K562 (cell line): ENCODE results near the gene OSTF1. TPM values are rescaled to one million over a fixed set of nuclear protein-coding genes. Genes with fewer than 3 reads are reported as not detected.

Experiments
- ATAC-seq: fragments of 200-7000 bp; cut with Tn5 transposase; 3 replicates; pipeline ENCODE4 v1.9.1; 2020; ENCODE audit warnings: moderate library complexity
- BruUV-seq: library from RNA; stranded (reverse); fragments of 400-500 nt; replicated peaks from 2 replicates; lab custom pipeline; 2021; lab: Mats Ljungman, UMichigan
- CTCF ChIA-PET: fragments of 300-600 bp; formaldehyde crosslinking; extraction: SDS; loops from one replicate; lab custom pipeline; 2021; ENCODE audit warnings: low intra/inter-chr PET ratio; lab: Yijun Ruan, JAX
- POLR2A ChIA-PET: fragments of 300-600, 350-650 bp; sonication (Branson Sonifier 250); formaldehyde crosslinking; extraction: SDS; loops from one replicate; lab custom pipeline; 2021; ENCODE audit warnings: antibody characterized with exemption, inconsistent platforms; lab: Yijun Ruan, JAX
- DNase-seq, 4 experiments: peaks; one replicate each; pipeline versions ENCODE4 v3.0.0 to v3.0.0-alpha.2; 2011 to 2018; ENCODE audit warnings: low spot score in 3 of 4, mixed read lengths in 3 of 4; ENCODE audit errors: extremely low read depth in 1 of 4
- FAIRE-seq: peaks from 2 replicates; lab custom pipeline; 2011; peaks lifted over from hg19 to GRCh38; lab: Jason Lieb, UNC
- H2AFZ ChIP-seq: 2 replicates; pipeline ENCODE4 v1.6.0; 2011; ENCODE audit warnings: low read depth, low read length, control low read depth, inconsistent platforms
- H3K27ac ChIP-seq: fragments of 200-600 bp; 3 replicates; pipeline ENCODE4 v1.8.0; 2011; ENCODE audit warnings: low read depth, mild to moderate bottlenecking, control low read depth, inconsistent platforms, low read length, moderate library complexity, mixed read lengths; ENCODE audit errors: extremely low read depth
- H3K27me3 ChIP-seq, 2 experiments: fragments of 300-600 bp in 1 of 2; 2 replicates in 1 of 2; 3 replicates in 1 of 2; pipeline versions ENCODE4 v1.6.0 to v1.8.0; 2011; ENCODE audit warnings: inconsistent platforms in 2 of 2, low read length in 2 of 2, mild to moderate bottlenecking in 1 of 2, mixed read lengths in 1 of 2, moderate library complexity in 1 of 2; ENCODE audit not compliant: control insufficient read depth in 2 of 2, insufficient read depth in 2 of 2
- H3K36me3 ChIP-seq: fragments of 300-600 bp; 3 replicates; pipeline ENCODE4 v1.8.0; 2011; ENCODE audit warnings: mild to moderate bottlenecking, low read length, inconsistent platforms; ENCODE audit not compliant: control insufficient read depth, insufficient read depth
- H3K4me1 ChIP-seq, 2 experiments: fragments of 200-600 bp in 1 of 2; replicated peaks in 1 of 2; 2 replicates in 1 of 2; 3 replicates in 1 of 2; pipeline versions ENCODE4 v1.5.1 to v1.8.0; 2011; ENCODE audit warnings: inconsistent platforms in 2 of 2, low read length in 2 of 2, mild to moderate bottlenecking in 1 of 2, mixed read lengths in 1 of 2, moderate library complexity in 1 of 2; ENCODE audit not compliant: control insufficient read depth in 2 of 2, insufficient read depth in 2 of 2
- H3K4me2 ChIP-seq: 2 replicates; pipeline ENCODE4 v1.6.1; 2011; ENCODE audit warnings: low read length, control low read depth, inconsistent platforms, mixed read lengths; ENCODE audit not compliant: insufficient read depth
- H3K4me3 ChIP-seq: fragments of 200-600 bp; sonication (generic), shearing (Covaris generic); 2 replicates; pipeline ENCODE4 v1.5.1; 2016; ENCODE audit warnings: control low read depth, inconsistent platforms
- H3K79me2 ChIP-seq: fragments of 200-600 bp; 3 replicates; pipeline ENCODE4 v1.8.0; 2011; ENCODE audit warnings: low read length, inconsistent platforms; ENCODE audit not compliant: control insufficient read depth, insufficient read depth
- H3K9ac ChIP-seq, 2 experiments: 2 replicates each; pipeline versions ENCODE4 v1.6.0 to v1.6.1; 2011; ENCODE audit warnings: low read depth in 2 of 2, low read length in 2 of 2, control low read depth in 1 of 2, inconsistent platforms in 1 of 2, mild to moderate bottlenecking in 1 of 2, mixed read lengths in 1 of 2; ENCODE audit not compliant: insufficient read depth in 1 of 2
- H3K9me1 ChIP-seq: one replicate; pipeline ENCODE4 v1.6.0; 2011; ENCODE audit warnings: inconsistent platforms, mild to moderate bottlenecking, low read length, moderate library complexity; ENCODE audit not compliant: control insufficient read depth, insufficient read depth
- H3K9me3 ChIP-seq: replicated peaks from 2 replicates; pipeline ENCODE4 v1.5.1; 2011; ENCODE audit warnings: low read depth, low read length, inconsistent platforms; ENCODE audit not compliant: control insufficient read depth, insufficient read depth
- H4K20me1 ChIP-seq: replicated peaks from 2 replicates; pipeline ENCODE4 v1.6.1; 2011; ENCODE audit warnings: low read length, inconsistent platforms, mixed read lengths; ENCODE audit not compliant: control insufficient read depth, insufficient read depth
- CBX5 ChIP-seq: IDR thresholded peaks from 2 replicates; pipeline ENCODE4 v1.6.1; 2014; ENCODE audit warnings: low read depth, borderline replicate concordance
- DIDO1 ChIP-seq: fragments of 450-650 bp; IDR thresholded peaks from 2 replicates; pipeline ENCODE4 v1.6.1; 2016; ENCODE audit warnings: low read depth, missing biosample characterization, missing genetic modification characterization
- E2F6 ChIP-seq, 2 experiments: IDR thresholded peaks; 2 replicates each; pipeline ENCODE4 v1.6.1; 2011; ENCODE audit warnings: borderline replicate concordance in 1 of 2, control low read depth in 1 of 2, low read depth in 1 of 2, low read length in 1 of 2, mild to moderate bottlenecking in 1 of 2, mixed read lengths in 1 of 2, moderate library complexity in 1 of 2; ENCODE audit not compliant: insufficient read depth in 1 of 2, insufficient read length in 1 of 2, poor library complexity in 1 of 2, severe bottlenecking in 1 of 2; ENCODE audit errors: extremely low read depth in 1 of 2
- NBN ChIP-seq: fragments of 450-650 bp; IDR thresholded peaks from 2 replicates; pipeline ENCODE4 v1.6.1; 2016; ENCODE audit warnings: low read depth, mild to moderate bottlenecking
- NFE2 ChIP-seq: IDR thresholded peaks from 2 replicates; pipeline ENCODE4 v1.6.1; 2014; ENCODE audit warnings: antibody characterized with exemption, low read depth
- POLR2A ChIP-seq: fragments of 450-650 bp; conservative IDR thresholded peaks from 2 replicates; pipeline ENCODE4 v1.6.1; 2016
- RB1 ChIP-seq: fragments of 450-650 bp; IDR thresholded peaks from 2 replicates; pipeline ENCODE4 v1.6.1; 2017; ENCODE audit warnings: low read depth, mild to moderate bottlenecking
- RBM25 ChIP-seq: fragments of 200-400 bp; formaldehyde crosslinking; IDR thresholded peaks from 2 replicates; pipeline ENCODE4 v1.6.1; 2018; ENCODE audit warnings: low read length, low read depth, moderate library complexity; ENCODE audit not compliant: severe bottlenecking
- SRF ChIP-seq, 2 experiments: fragments of 250-450, 450-650 bp in 1 of 2; sonication (Bioruptor Pico) in 1 of 2; sonication (generic) in 1 of 2; formaldehyde crosslinking; IDR thresholded peaks; 2 replicates each; pipeline versions ENCODE4 v1.5.0 to v1.5.1; 2020 to 2022; ENCODE audit warnings: mild to moderate bottlenecking in 1 of 2, missing genetic modification reagents in 1 of 2
- ZFP36 ChIP-seq: fragments of 150-350 bp; IDR thresholded peaks from 2 replicates; pipeline ENCODE4 v1.6.1; 2018; ENCODE audit warnings: low read length, low read depth; ENCODE audit not compliant: partially characterized antibody
- ZNF121 ChIP-seq: sonication (generic); formaldehyde crosslinking; conservative IDR thresholded peaks from 2 replicates; pipeline ENCODE4 v1.8.0; 2022; ENCODE audit warnings: missing genetic modification reagents
- ZNF324 ChIP-seq: fragments of 250-450 bp; sonication (Bioruptor Pico); IDR thresholded peaks from 2 replicates; pipeline ENCODE4 v1.4.0; 2020; ENCODE audit warnings: mild to moderate bottlenecking
- ZNF398 ChIP-seq: fragments of 250-450 bp; sonication (Bioruptor Pico); IDR thresholded peaks from 2 replicates; pipeline ENCODE4 v1.8.0; 2021; ENCODE audit warnings: moderate library complexity, mild to moderate bottlenecking, inconsistent platforms
- ZNF449 ChIP-seq: fragments of 250-450 bp; sonication (Bioruptor Pico); IDR thresholded peaks from 2 replicates; pipeline ENCODE4 v1.8.0; 2022; ENCODE audit warnings: moderate library complexity, mild to moderate bottlenecking, inconsistent platforms
- WGBS: fragments of 100-300 bp; shearing (Covaris generic); methylation state at CpG from one replicate; pipeline ENCODE4 v1.1.6; 2016; ENCODE audit warnings: low coverage, mixed read lengths; ENCODE audit not compliant: insufficient coverage; ENCODE audit errors: missing lambda C conversion rate; 5-methylcytosine and 5-hydroxymethylcytosine counted together
- in situ Hi-C: fragments of 300-500 bp; cut with MboI; formaldehyde crosslinking; loops from 4 replicates; pipeline ENCODE4 v1.15.0; 2018; ENCODE audit warnings: inconsistent platforms, mixed read lengths
- intact Hi-C: fragments of 100-400 bp; cut with micrococcal nuclease; formaldehyde crosslinking; loops from 2 replicates; pipeline ENCODE4 v1.14.2; 2022
- polyA plus RNA-seq, 8 experiments: library from polyadenylated mRNA; depleted of rRNA in 4 of 8; stranded (reverse) in 5 of 8; unstranded in 3 of 8; fragments of >200 nt; fragmentation: Nextera tagmentation in 2 of 8; fragmentation: Illumina TruSeq in 1 of 8; extraction: Ambion mirVana in 2 of 8; extraction: Trizol in 1 of 8; gene quantifications; 2 replicates each; pipeline versions ENCODE4 v1.2.1 to v1.2.3, GENCODE V29; 2011 to 2014; ENCODE audit warnings: inconsistent platforms in 1 of 8, missing spikeins in 1 of 8
- total RNA-seq, 7 experiments: library from RNA; depleted of rRNA in 6 of 7; stranded (reverse); fragments of >200 nt in 6 of 7; fragmentation: Illumina TruSeq in 2 of 7; extraction: Trizol in 2 of 7; gene quantifications; 2 replicates each; pipeline versions ENCODE4 v1.2.1 to v1.2.3, GENCODE V29; 2011 to 2021; ENCODE audit warnings: low replicate concordance in 1 of 7

Gene OSTF1
- total and polyA plus RNA-seq, 9 of the 15 experiments (the other 6 are each of a cell fraction or from before 2014, with no cell fraction given) = 15.0 to 37.3 (median 23.0) TPM

- POLR2A ChIA-PET = interaction anchor here (0.6 kb wide), 1 partner anchor 10 kb away, joined by 3 read pairs; no protein-coding TSS in a partner anchor
- Histone ChIP-seq H3K4me1 (no peaks in the 10 kb centered on the region; a peak in 1 of 5 replicates), H3K4me3 (no peak overlapping the region), H3K27me3 (no peaks in the 10 kb centered on the region), H3K4me2 (no peak overlapping the region), H3K9me1 (no peaks in the 10 kb centered on the region), H3K36me3 (no peaks in the 10 kb centered on the region), H3K79me2 (no peaks in the 10 kb centered on the region), H4K20me1 (no peaks in the 10 kb centered on the region), H3K9ac (no peak overlapping the region), H2AFZ (no peak overlapping the region), H3K9me3 (no peaks in the 10 kb centered on the region)
- no peak for FAIRE-seq
- CTCF ChIA-PET = no interaction called here
- 0% methylated on average over 1 of the region's 1 CpG for WGBS
- no peak for DNase-seq
- BruUV-seq = no TSS peak
- TF ChIP-seq CBX5 = no peak
- TF ChIP-seq POLR2A = no peak
- TF ChIP-seq ZNF398 (CRISPR knock-in tag) = no peak
- no peak for TF ChIP-seq ZNF121 (CRISPR knock-in tag)
- no peak for TF ChIP-seq DIDO1
- no peak for TF ChIP-seq ZNF324 (CRISPR knock-in tag)
- TF ChIP-seq NBN = no peak
- no peak for TF ChIP-seq NFE2
- TF ChIP-seq SRF (CRISPR knock-in tag; IDR thresholded peaks at IDR 0.05) = no peak
- no peak for TF ChIP-seq RB1
- no peak for TF ChIP-seq E2F6 (IDR thresholded peaks at IDR 0.05; ENCODE audit: borderline replicate concordance in 1 of 2, extremely low read depth in 1 of 2, insufficient read depth in 1 of 2, insufficient read length in 1 of 2, low read depth in 1 of 2, low read length in 1 of 2, poor library complexity in 1 of 2, severe bottlenecking in 1 of 2)
- TF ChIP-seq ZNF449 (CRISPR knock-in tag) = no peak
- no peak for TF ChIP-seq RBM25
- TF ChIP-seq ZFP36 = no peak
- TF ChIP-seq, all 486 proteins: peak for 0
- intact Hi-C loops (no loop called here), in situ Hi-C loops (no loop called here)
- no peak for ATAC-seq
- no peak overlapping the region for H3K27ac ChIP-seq
Measured at GRCh38 chr9:75041041-75041440, 47.3 kb upstream of the OSTF1 start.
